H1 (cell line): ENCODE data around the gene STIMATE. TPM values are rescaled to one million over a fixed set of nuclear protein-coding genes. Genes with fewer than 3 reads are reported as not detected.

Source experiments
- CTCF ChIA-PET: fragments of 300-600 bp; sonication (Branson Sonifier 250); formaldehyde crosslinking; loops from one replicate; lab custom pipeline; 2021; ENCODE audit not compliant: partially characterized antibody; lab: Charles Lee
- POLR2A ChIA-PET: fragments of 300-600 bp; sonication (Branson Sonifier 250); formaldehyde crosslinking; loops from one replicate; lab custom pipeline; 2021; ENCODE audit warnings: inconsistent platforms; ENCODE audit not compliant: partially characterized antibody; lab: Charles Lee
- DNase-seq, 2 experiments: peaks; one replicate each; pipeline versions ENCODE4 v3.0.0 to v3.0.0-alpha.2; 2010 to 2022; ENCODE audit warnings: low spot score in 2 of 2, low read depth in 1 of 2, mixed read lengths in 1 of 2
- FAIRE-seq: peaks from 2 replicates; lab custom pipeline; 2011; peaks lifted over from hg19 to GRCh38; lab: Jason Lieb, UNC
- H2AFZ ChIP-seq: 2 replicates; pipeline ENCODE4 v1.8.1; 2012; ENCODE audit warnings: low read length, inconsistent platforms
- H2AK5ac ChIP-seq: 2 replicates; pipeline ENCODE4 v1.6.1; 2013; ENCODE audit warnings: low read depth, low read length
- H2BK120ac ChIP-seq: replicated peaks from 2 replicates; pipeline ENCODE3; 2013; ENCODE audit warnings: low read depth, low read length, inconsistent platforms
- H2BK12ac ChIP-seq: 2 replicates; pipeline ENCODE4 v1.6.1; 2013; ENCODE audit warnings: low read depth, low read length
- H2BK15ac ChIP-seq: 2 replicates; pipeline ENCODE4 v1.6.1; 2013; ENCODE audit warnings: low read length
- H2BK20ac ChIP-seq: 2 replicates; pipeline ENCODE4 v1.6.1; 2013; ENCODE audit warnings: low read length
- H2BK5ac ChIP-seq: 2 replicates; pipeline ENCODE4 v1.6.1; 2013; ENCODE audit warnings: low read depth, low read length
- H3K14ac ChIP-seq: 2 replicates; pipeline ENCODE4 v1.6.1; 2013; ENCODE audit warnings: inconsistent platforms; ENCODE audit not compliant: insufficient read length
- H3K18ac ChIP-seq: 2 replicates; pipeline ENCODE4 v1.6.1; 2013; ENCODE audit warnings: low read length; ENCODE audit errors: extremely low read depth
- H3K23ac ChIP-seq: 2 replicates; pipeline ENCODE4 v1.6.1; 2013; ENCODE audit warnings: inconsistent platforms; ENCODE audit not compliant: insufficient read length
- H3K23me2 ChIP-seq: 2 replicates; pipeline ENCODE4 v1.6.1; 2013; ENCODE audit warnings: low read depth, low read length
- H3K27ac ChIP-seq: 2 replicates; pipeline ENCODE4 v1.6.1; 2011; ENCODE audit warnings: low read depth, low read length, inconsistent platforms
- H3K27me3 ChIP-seq, 4 experiments: replicated peaks in 1 of 4; 1 replicate in 1 of 4; 2 replicates in 3 of 4; pipeline versions ENCODE4 v1.6.1 to v1.8.1; 2011 to 2013; ENCODE audit warnings: low read length in 3 of 4, mild to moderate bottlenecking in 3 of 4, inconsistent platforms in 2 of 4, mixed read lengths in 2 of 4, moderate library complexity in 1 of 4; ENCODE audit not compliant: control insufficient read depth in 3 of 4, insufficient read depth in 3 of 4; ENCODE audit errors: extremely low read depth in 1 of 4
- H3K36me3 ChIP-seq, 4 experiments: 2 replicates each; pipeline versions ENCODE4 v1.6.1 to v1.8.1; 2011 to 2013; ENCODE audit warnings: mild to moderate bottlenecking in 4 of 4, low read length in 3 of 4, moderate library complexity in 2 of 4, control low read depth in 1 of 4, inconsistent platforms in 1 of 4; ENCODE audit not compliant: insufficient read depth in 4 of 4, control insufficient read depth in 2 of 4
- H3K4ac ChIP-seq: replicated peaks from 2 replicates; pipeline ENCODE3; 2013; ENCODE audit warnings: low read length, low read depth, mixed read lengths, inconsistent platforms; ENCODE audit not compliant: insufficient read length
- H3K4me1 ChIP-seq, 4 experiments: replicated peaks in 1 of 4; 1 replicate in 1 of 4; 2 replicates in 3 of 4; pipeline versions ENCODE4 v1.6.1 to v1.8.1; 2011 to 2013; ENCODE audit warnings: low read length in 3 of 4, inconsistent platforms in 2 of 4, mixed read lengths in 1 of 4; ENCODE audit not compliant: insufficient read depth in 4 of 4, control insufficient read depth in 3 of 4
- H3K4me2 ChIP-seq, 2 experiments: 2 replicates each; pipeline versions ENCODE4 v1.6.1 to v1.8.1; 2011 to 2013; ENCODE audit warnings: low read depth in 2 of 2, low read length in 2 of 2, control low read depth in 1 of 2, inconsistent platforms in 1 of 2, mild to moderate bottlenecking in 1 of 2; ENCODE audit not compliant: insufficient read depth in 1 of 2
- H3K4me3 ChIP-seq, 4 experiments: fragments of 200-600, 300-600 bp in 1 of 4; sonication (generic), shearing (Covaris generic), sonication (Bioruptor Twin) in 1 of 4; 2 replicates each; pipeline versions ENCODE4 v1.5.1 to v1.8.1; 2011 to 2016; ENCODE audit warnings: low read length in 4 of 4, low read depth in 3 of 4, control low read depth in 2 of 4, inconsistent platforms in 2 of 4, mild to moderate bottlenecking in 2 of 4, mixed read lengths in 1 of 4, moderate library complexity in 1 of 4; ENCODE audit not compliant: insufficient read depth in 2 of 4; ENCODE audit errors: extremely low read depth in 1 of 4
- H3K56ac ChIP-seq: replicated peaks from 2 replicates; pipeline ENCODE3; 2013; ENCODE audit warnings: low read depth, mild to moderate bottlenecking, mixed read lengths, low read length, inconsistent platforms; ENCODE audit not compliant: insufficient read length
- H3K79me1 ChIP-seq: 2 replicates; pipeline ENCODE4 v1.6.1; 2013; ENCODE audit warnings: low read depth, low read length, control low read depth
- H3K79me2 ChIP-seq, 2 experiments: 2 replicates each; pipeline versions ENCODE4 v1.6.1 to v1.8.1; 2012 to 2013; ENCODE audit warnings: low read length in 2 of 2, mild to moderate bottlenecking in 2 of 2, inconsistent platforms in 1 of 2; ENCODE audit not compliant: insufficient read depth in 2 of 2, control insufficient read depth in 1 of 2
- H3K9ac ChIP-seq, 4 experiments: replicated peaks in 1 of 4; 1 replicate in 1 of 4; 2 replicates in 3 of 4; pipeline versions ENCODE4 v1.6.1 to v1.8.1; 2011 to 2013; ENCODE audit warnings: low read depth in 3 of 4, low read length in 3 of 4, control low read depth in 2 of 4, mild to moderate bottlenecking in 2 of 4, moderate library complexity in 2 of 4, inconsistent platforms in 1 of 4; ENCODE audit errors: extremely low read depth in 1 of 4
- H3K9me3 ChIP-seq, 2 experiments: 2 replicates each; pipeline versions ENCODE4 v1.6.1 to v1.8.1; 2012 to 2013; ENCODE audit warnings: mild to moderate bottlenecking in 2 of 2, moderate library complexity in 2 of 2, control low read depth in 1 of 2, inconsistent platforms in 1 of 2, low read depth in 1 of 2, low read length in 1 of 2, mixed read lengths in 1 of 2; ENCODE audit not compliant: insufficient read depth in 2 of 2
- H4K20me1 ChIP-seq, 2 experiments: replicated peaks in 1 of 2; 2 replicates each; pipeline versions ENCODE3 to v1.8.1; 2011 to 2013; ENCODE audit warnings: inconsistent platforms in 2 of 2, low read length in 2 of 2, mild to moderate bottlenecking in 1 of 2; ENCODE audit not compliant: insufficient read depth in 2 of 2, control insufficient read depth in 1 of 2
- H4K5ac ChIP-seq: 2 replicates; pipeline ENCODE4 v1.6.1; 2013; ENCODE audit warnings: low read length, low read depth, mixed read lengths, inconsistent platforms; ENCODE audit not compliant: insufficient read length
- H4K8ac ChIP-seq: 2 replicates; pipeline ENCODE4 v1.8.0; 2013; ENCODE audit warnings: mild to moderate bottlenecking, moderate library complexity, low read length, inconsistent platforms; ENCODE audit not compliant: insufficient read depth; ENCODE audit errors: extremely low read depth
- H4K91ac ChIP-seq: replicated peaks from 2 replicates; pipeline ENCODE3; 2013; ENCODE audit warnings: low read length, mixed read lengths, inconsistent platforms; ENCODE audit not compliant: insufficient read length
- CEBPB ChIP-seq: IDR thresholded peaks from 2 replicates; pipeline ENCODE4 v1.6.1; 2012; ENCODE audit warnings: low read depth, low read length
- EGR1 ChIP-seq: IDR thresholded peaks from 2 replicates; pipeline ENCODE4 v1.6.1; 2011; ENCODE audit warnings: low read depth, low read length, borderline replicate concordance
- GTF2F1 ChIP-seq: IDR thresholded peaks from 2 replicates; pipeline ENCODE4 v1.6.1; 2012; ENCODE audit warnings: low read depth, low read length, improper control_type of control experiment, borderline replicate concordance
- JUN ChIP-seq: IDR thresholded peaks from 2 replicates; pipeline ENCODE4 v1.6.1; 2011; ENCODE audit warnings: low read depth, mild to moderate bottlenecking, improper control_type of control experiment, low read length
- NRF1 ChIP-seq: IDR thresholded peaks from 2 replicates; pipeline ENCODE4 v1.6.1; 2011; ENCODE audit warnings: mild to moderate bottlenecking, low read depth, low read length, improper control_type of control experiment
- POU5F1 ChIP-seq: IDR thresholded peaks from 2 replicates; pipeline ENCODE4 v1.6.1; 2011; ENCODE audit warnings: low read depth, mild to moderate bottlenecking, low read length, moderate library complexity
- RBBP5 ChIP-seq: IDR thresholded peaks from 2 replicates; pipeline ENCODE4 v1.7.1; 2012; ENCODE audit warnings: low read depth, mild to moderate bottlenecking, inconsistent platforms, low read length, moderate library complexity, borderline replicate concordance
- RNF2 ChIP-seq: fragments of 200-900, 300-1000 bp; sonication (generic); IDR thresholded peaks from 2 replicates; pipeline ENCODE4 v1.7.1; 2016; ENCODE audit warnings: borderline replicate concordance, low read depth, mild to moderate bottlenecking, antibody characterized with exemption, low read length; ENCODE audit not compliant: poor library complexity, severe bottlenecking; ENCODE audit errors: missing control alignments
- SIN3A ChIP-seq, 2 experiments: IDR thresholded peaks in 1 of 2; conservative IDR thresholded peaks in 1 of 2; 2 replicates each; pipeline ENCODE4 v1.6.1; 2011 to 2012; ENCODE audit warnings: low read length in 2 of 2, improper control_type of control experiment in 1 of 2, low read depth in 1 of 2, mild to moderate bottlenecking in 1 of 2
- ZNF274 ChIP-seq: IDR thresholded peaks from 2 replicates; pipeline ENCODE4 v1.7.0; 2012; ENCODE audit warnings: low read length, borderline replicate concordance; ENCODE audit errors: extremely low read depth
- WGBS, 2 experiments: shearing (Covaris generic) in 1 of 2; methylation state at CpG; one replicate each; pipeline versions ENCODE4 v1.1.6 to v1.1.7; 2013 to 2015; ENCODE audit warnings: low lambda C conversion rate in 2 of 2, mixed read lengths in 2 of 2, inconsistent platforms in 1 of 2, low coverage in 1 of 2, missing lambda C conversion rate in 1 of 2; ENCODE audit not compliant: insufficient replicate concordance in 2 of 2, insufficient coverage in 1 of 2, insufficient read length in 1 of 2; ENCODE audit errors: extremely low coverage in 1 of 2, missing lambda C conversion rate in 1 of 2; 5-methylcytosine and 5-hydroxymethylcytosine counted together
- polyA plus RNA-seq, 7 experiments: library from polyadenylated mRNA; depleted of rRNA in 3 of 7; stranded (reverse) in 5 of 7; unstranded in 2 of 7; fragments of >200 nt in 5 of 7; fragments of 200-250 nt in 2 of 7; gene quantifications; 1 replicate in 5 of 7; 2 replicates in 1 of 7; 4 replicates in 1 of 7; pipeline versions ENCODE4 v1.2.1 to v1.2.3, GENCODE V29; 2011 to 2013; ENCODE audit warnings: missing spikeins in 2 of 7, mixed read lengths in 2 of 7
- total RNA-seq: library from RNA; stranded (reverse); fragmentation: NEBNext Ultra II Directional; extraction: Animal tissue kit (Norgen Biotek cat#: 25700); gene quantifications from 2 replicates; pipeline ENCODE4 v1.2.1, GENCODE V29; 2021

The STIMATE gene
- total and polyA plus RNA-seq, 2 of the 8 experiments (the other 6 are each of a cell fraction or from before 2014, with no cell fraction given) = 17.5 to 22.1 TPM

DNA sequence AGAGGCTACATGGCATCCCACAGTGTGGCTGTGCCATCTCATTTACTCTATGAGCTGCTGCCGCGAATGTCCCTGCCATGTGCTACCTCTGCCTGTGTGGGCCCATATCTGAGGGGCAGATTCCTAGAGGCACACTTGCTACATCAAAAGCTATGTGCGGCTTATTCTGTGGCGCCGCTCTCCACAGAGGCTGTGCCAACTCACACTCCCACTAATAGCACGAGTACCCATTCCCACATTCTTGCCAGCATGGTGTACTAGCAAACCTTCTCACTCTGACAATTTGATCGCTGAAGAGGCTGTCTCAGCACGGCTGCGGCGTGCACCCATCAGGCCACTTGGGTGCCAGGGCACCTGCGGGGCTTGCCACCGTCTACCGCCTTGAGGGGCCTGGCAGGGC, 31.4 kb downstream of the STIMATE start:
- H3K23me2 ChIP-seq = no peaks in the 10 kb centered on the region
- no peak overlapping the region for H3K4ac ChIP-seq
- H3K79me1 ChIP-seq = peaks cover 3% of the 10 kb centered on the region; the same call in 1 of the 2 replicates
- no peak overlapping the region for H2BK20ac ChIP-seq
- no peaks in the 10 kb centered on the region; a peak in 1 of 4 replicates for H3K79me2 ChIP-seq
- H4K8ac ChIP-seq = no peak overlapping the region
- H2AK5ac ChIP-seq = no peak overlapping the region
- H3K36me3 ChIP-seq = no peaks in the 10 kb centered on the region
- no peak overlapping the region for H3K4me3 ChIP-seq
- H3K18ac ChIP-seq = no peak overlapping the region
- TF ChIP-seq RNF2 (no peak), RBBP5 (no peak), EGR1 (no peak), CEBPB (no peak), ZNF274 (no peak), POU5F1 (no peak), SIN3A (conservative IDR thresholded peaks at IDR 0.05 in 1 of 2, IDR thresholded peaks at IDR 0.05 in 1 of 2; ENCODE audit: low read depth in 1 of 2, low read length in 2 of 2) (no peak), NRF1 (no peak), GTF2F1 (no peak), JUN (no peak)
- H3K14ac ChIP-seq = no peak overlapping the region
- 95% methylated on average over 13 of the region's 13 CpGs; no CpG with 5 or more reads in 1 of the 2 experiments for WGBS, 2 experiments
- no peak overlapping the region for H3K23ac ChIP-seq
- H4K91ac ChIP-seq = no peak overlapping the region
- H4K20me1 ChIP-seq = no peaks in the 10 kb centered on the region
- H3K27ac ChIP-seq = no peak overlapping the region
- peaks cover 0 to 2% of the 10 kb centered on the region in 2 experiments; a peak in 3 of 4 replicates for H3K9me3 ChIP-seq
- H2AFZ ChIP-seq = no peak overlapping the region
- no peak overlapping the region for H2BK5ac ChIP-seq
- CTCF ChIA-PET = interaction anchor here (1.9 kb wide), 2 partner anchors 8 to 66 kb away, joined by 6 read pairs; no protein-coding TSS in a partner anchor
- DNase-seq (no peak), FAIRE-seq (no peak)
- H2BK12ac ChIP-seq = no peak overlapping the region
- no peak overlapping the region for H3K4me2 ChIP-seq
- no peak overlapping the region for H2BK120ac ChIP-seq
- no peak overlapping the region for H2BK15ac ChIP-seq
- POLR2A ChIA-PET = no interaction called here
- no peaks in the 10 kb centered on the region for H3K4me1 ChIP-seq
- no peaks in the 10 kb centered on the region for H3K27me3 ChIP-seq
- H3K9ac ChIP-seq = no peak overlapping the region
- no peak overlapping the region for H4K5ac ChIP-seq
- no peak overlapping the region for H3K56ac ChIP-seq
